Measurements from ENCODE around the gene NFIX. TPM values are rescaled to one million over a fixed set of nuclear protein-coding genes. Genes with fewer than 3 reads are reported as not detected.

NFIX gene
- total and polyA plus RNA-seq, 9 of the 15 experiments (the other 6 are each of a cell fraction or from before 2014, with no cell fraction given): 0.28 to 26.8 (median 5.4) TPM

GRCh38 chr19:13099073-13099999, 104.1 kb downstream of the NFIX start (continued):
- TF ChIP-seq RREB1 (CRISPR knock-in tag; IDR thresholded peaks at IDR 0.05) (peak; percentile 51; the same call in 1 of the 2 replicates), MAZ (CRISPR knock-in tag; conservative IDR thresholded peaks at IDR 0.05 in 1 of 2, IDR thresholded peaks at IDR 0.05 in 1 of 2) (peak; percentile 69 to 76), ZSCAN29 (IDR thresholded peaks at IDR 0.05) (no peak), GATAD2A (IDR thresholded peaks at IDR 0.05) (no peak), ZFP30 (CRISPR knock-in tag; IDR thresholded peaks at IDR 0.05; ENCODE audit: borderline replicate concordance) (0 out of 2 replicates have a peak, but pooled peaks have one; percentile 27), ZBTB7A (IDR thresholded peaks at IDR 0.05; ENCODE audit: borderline replicate concordance, control insufficient read depth, low read depth, low read length) (peak; percentile 75), ZNF644 (tag; IDR thresholded peaks at IDR 0.05; ENCODE audit: low read depth) (peak; percentile 52; the same call in 1 of the 2 replicates), E2F3 (CRISPR knock-in tag; IDR thresholded peaks at IDR 0.05) (0 out of 2 replicates have a peak, but pooled peaks have one; percentile 9), YY1 (IDR thresholded peaks at IDR 0.05; ENCODE audit: borderline replicate concordance in 1 of 3, control insufficient read depth in 1 of 3, extremely low read depth in 1 of 3, insufficient read depth in 3 of 3, insufficient read length in 1 of 3, insufficient replicate concordance in 2 of 3, low read depth in 1 of 3, low read length in 2 of 3) (peak in 1 of 3 experiments; percentile 45)
- TF ChIP-seq, protein P1, sequence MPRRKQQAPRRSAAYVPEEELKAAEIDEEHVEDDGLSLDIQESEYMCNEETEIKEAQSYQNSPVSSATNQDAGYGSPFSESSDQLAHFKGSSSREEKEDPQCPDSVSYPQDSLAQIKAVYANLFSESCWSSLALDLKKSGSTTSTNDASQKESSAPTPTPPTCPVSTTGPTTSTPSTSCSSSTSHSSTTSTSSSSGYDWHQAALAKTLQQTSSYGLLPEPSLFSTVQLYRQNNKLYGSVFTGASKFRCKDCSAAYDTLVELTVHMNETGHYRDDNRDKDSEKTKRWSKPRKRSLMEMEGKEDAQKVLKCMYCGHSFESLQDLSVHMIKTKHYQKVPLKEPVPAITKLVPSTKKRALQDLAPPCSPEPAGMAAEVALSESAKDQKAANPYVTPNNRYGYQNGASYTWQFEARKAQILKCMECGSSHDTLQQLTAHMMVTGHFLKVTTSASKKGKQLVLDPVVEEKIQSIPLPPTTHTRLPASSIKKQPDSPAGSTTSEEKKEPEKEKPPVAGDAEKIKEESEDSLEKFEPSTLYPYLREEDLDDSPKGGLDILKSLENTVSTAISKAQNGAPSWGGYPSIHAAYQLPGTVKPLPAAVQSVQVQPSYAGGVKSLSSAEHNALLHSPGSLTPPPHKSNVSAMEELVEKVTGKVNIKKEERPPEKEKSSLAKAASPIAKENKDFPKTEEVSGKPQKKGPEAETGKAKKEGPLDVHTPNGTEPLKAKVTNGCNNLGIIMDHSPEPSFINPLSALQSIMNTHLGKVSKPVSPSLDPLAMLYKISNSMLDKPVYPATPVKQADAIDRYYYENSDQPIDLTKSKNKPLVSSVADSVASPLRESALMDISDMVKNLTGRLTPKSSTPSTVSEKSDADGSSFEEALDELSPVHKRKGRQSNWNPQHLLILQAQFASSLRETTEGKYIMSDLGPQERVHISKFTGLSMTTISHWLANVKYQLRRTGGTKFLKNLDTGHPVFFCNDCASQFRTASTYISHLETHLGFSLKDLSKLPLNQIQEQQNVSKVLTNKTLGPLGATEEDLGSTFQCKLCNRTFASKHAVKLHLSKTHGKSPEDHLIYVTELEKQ (CRISPR knock-in tag; IDR thresholded peaks at IDR 0.05): no peak
- TF ChIP-seq, protein P2, sequence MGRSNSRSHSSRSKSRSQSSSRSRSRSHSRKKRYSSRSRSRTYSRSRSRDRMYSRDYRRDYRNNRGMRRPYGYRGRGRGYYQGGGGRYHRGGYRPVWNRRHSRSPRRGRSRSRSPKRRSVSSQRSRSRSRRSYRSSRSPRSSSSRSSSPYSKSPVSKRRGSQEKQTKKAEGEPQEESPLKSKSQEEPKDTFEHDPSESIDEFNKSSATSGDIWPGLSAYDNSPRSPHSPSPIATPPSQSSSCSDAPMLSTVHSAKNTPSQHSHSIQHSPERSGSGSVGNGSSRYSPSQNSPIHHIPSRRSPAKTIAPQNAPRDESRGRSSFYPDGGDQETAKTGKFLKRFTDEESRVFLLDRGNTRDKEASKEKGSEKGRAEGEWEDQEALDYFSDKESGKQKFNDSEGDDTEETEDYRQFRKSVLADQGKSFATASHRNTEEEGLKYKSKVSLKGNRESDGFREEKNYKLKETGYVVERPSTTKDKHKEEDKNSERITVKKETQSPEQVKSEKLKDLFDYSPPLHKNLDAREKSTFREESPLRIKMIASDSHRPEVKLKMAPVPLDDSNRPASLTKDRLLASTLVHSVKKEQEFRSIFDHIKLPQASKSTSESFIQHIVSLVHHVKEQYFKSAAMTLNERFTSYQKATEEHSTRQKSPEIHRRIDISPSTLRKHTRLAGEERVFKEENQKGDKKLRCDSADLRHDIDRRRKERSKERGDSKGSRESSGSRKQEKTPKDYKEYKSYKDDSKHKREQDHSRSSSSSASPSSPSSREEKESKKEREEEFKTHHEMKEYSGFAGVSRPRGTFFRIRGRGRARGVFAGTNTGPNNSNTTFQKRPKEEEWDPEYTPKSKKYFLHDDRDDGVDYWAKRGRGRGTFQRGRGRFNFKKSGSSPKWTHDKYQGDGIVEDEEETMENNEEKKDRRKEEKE (IDR thresholded peaks at IDR 0.05; ENCODE audit: borderline replicate concordance in 1 of 2, control insufficient read depth in 1 of 2, low read depth in 2 of 2, low read length in 1 of 2): 0 out of 4 replicates have a peak, but pooled peaks of 1 of the 2 experiments have one; percentile 37
